Subcutaneous abdominal adipose tissue (tissue), 5 donors: Measurements from ENCODE around the gene TRPV6.

ENCODE experiments used
- H3K27ac ChIP-seq: one replicate; pipeline ENCODE4 v1.7.0; 2013; ENCODE audit warnings: low read depth, mild to moderate bottlenecking, inconsistent platforms, low read length, moderate library complexity
- H3K27me3 ChIP-seq, 5 donors: one replicate each; pipeline ENCODE4 v1.7.0; 2013; ENCODE audit warnings: low read length in 5 of 5, inconsistent platforms in 1 of 5; ENCODE audit not compliant: control insufficient read depth in 5 of 5, insufficient read depth in 4 of 5
- H3K36me3 ChIP-seq, 5 donors: one replicate each; pipeline ENCODE4 v1.7.0; 2013; ENCODE audit warnings: low read length in 5 of 5; ENCODE audit not compliant: control insufficient read depth in 5 of 5, insufficient read depth in 5 of 5
- H3K4me1 ChIP-seq, 5 donors: one replicate each; pipeline ENCODE4 v1.7.0; 2013; ENCODE audit warnings: low read length in 5 of 5, mild to moderate bottlenecking in 3 of 5, moderate library complexity in 1 of 5; ENCODE audit not compliant: control insufficient read depth in 5 of 5, insufficient read depth in 5 of 5
- H3K4me3 ChIP-seq, 5 donors: one replicate each; pipeline ENCODE4 v1.7.0; 2013; ENCODE audit warnings: low read length in 5 of 5, low read depth in 1 of 5
- H3K9ac ChIP-seq, 5 donors: one replicate each; pipeline ENCODE4 v1.7.0; 2013; ENCODE audit warnings: low read length in 5 of 5, mild to moderate bottlenecking in 4 of 5, moderate library complexity in 3 of 5
- H3K9me3 ChIP-seq, 5 donors: one replicate each; pipeline ENCODE4 v1.7.0; 2013; ENCODE audit warnings: low read length in 5 of 5; ENCODE audit not compliant: control insufficient read depth in 5 of 5
- donor health status: healthy.
- donor health status: healthy.
- donor health status: healthy.
- donor health status: healthy.
- donor health status: healthy.

The TRPV6 gene

GRCh38 chr7:142886866-142887265 is 1.3 kb upstream of the TRPV6 start:
- Histone ChIP-seq H3K4me1 (peaks cover 0 to 2% (median 0%) of the 10 kb centered on the region in 5 donors), H3K9ac (no peak overlapping the region), H3K4me3 (no peak overlapping the region), H3K27me3 (peaks cover 4 to 12% (median 8%) of the 10 kb centered on the region in 5 donors), H3K36me3 (no peaks in the 10 kb centered on the region), H3K9me3 (no peaks in the 10 kb centered on the region), H3K27ac (no peak overlapping the region)

- Histone ChIP-seq H3K36me3 (no peaks in the 10 kb centered on the region), H3K27me3 (peaks cover 0 to 9% (median 4%) of the 10 kb centered on the region in 5 donors), H3K4me3 (no peak overlapping the region), H3K4me1 (peaks cover 0 to 2% (median 0%) of the 10 kb centered on the region in 5 donors), H3K27ac (no peak overlapping the region), H3K9ac (no peak overlapping the region), H3K9me3 (no peaks in the 10 kb centered on the region)
Observed at GRCh38 chr7:142884286-142884640, 1.3 kb downstream of the TRPV6 start.

GRCh38 chr7:142883571-142884285 is 1.8 kb downstream of the TRPV6 start:
- Histone ChIP-seq H3K4me3 (no peak overlapping the region), H3K27me3 (peaks cover 0 to 9% (median 4%) of the 10 kb centered on the region in 5 donors), H3K9me3 (no peaks in the 10 kb centered on the region), H3K27ac (no peak overlapping the region), H3K9ac (no peak overlapping the region), H3K4me1 (peaks cover 0 to 2% (median 0%) of the 10 kb centered on the region in 5 donors), H3K36me3 (no peaks in the 10 kb centered on the region)

GRCh38 chr7:142883145-142883544 is 2.4 kb downstream of the TRPV6 start:
- no peak overlapping the region for H3K27ac ChIP-seq
- no peak overlapping the region for H3K4me3 ChIP-seq
- H3K27me3 ChIP-seq: peaks cover 0 to 9% (median 4%) of the 10 kb centered on the region in 5 donors
- no peaks in the 10 kb centered on the region for H3K9me3 ChIP-seq
- H3K36me3 ChIP-seq: no peaks in the 10 kb centered on the region
- peaks cover 0 to 2% (median 0%) of the 10 kb centered on the region in 5 donors for H3K4me1 ChIP-seq
- H3K9ac ChIP-seq: no peak overlapping the region

- Histone ChIP-seq H3K27me3 (peaks cover 0 to 12% (median 5%) of the 10 kb centered on the region in 5 donors), H3K9me3 (no peaks in the 10 kb centered on the region), H3K4me3 (no peak overlapping the region), H3K4me1 (peaks cover 0 to 2% (median 0%) of the 10 kb centered on the region in 5 donors), H3K27ac (no peak overlapping the region), H3K9ac (no peak overlapping the region), H3K36me3 (no peaks in the 10 kb centered on the region)
Observed at GRCh38 chr7:142882338-142882678, 3.2 kb downstream of the TRPV6 start.

- no peak overlapping the region for H3K27ac ChIP-seq
- H3K9me3 ChIP-seq: no peaks in the 10 kb centered on the region
- H3K27me3 ChIP-seq: peaks cover 4 to 11% (median 9%) of the 10 kb centered on the region in 5 donors
- H3K9ac ChIP-seq: no peak overlapping the region
- H3K36me3 ChIP-seq: no peaks in the 10 kb centered on the region
- H3K4me3 ChIP-seq: no peak overlapping the region
- H3K4me1 ChIP-seq: peaks cover 0 to 2% (median 0%) of the 10 kb centered on the region in 5 donors
Observed at GRCh38 chr7:142881586-142882337, 3.8 kb downstream of the TRPV6 start.

- H3K27ac ChIP-seq: no peak overlapping the region
- H3K4me3 ChIP-seq: no peak overlapping the region
- no peaks in the 10 kb centered on the region for H3K36me3 ChIP-seq
- H3K9me3 ChIP-seq: no peaks in the 10 kb centered on the region
- H3K4me1 ChIP-seq: peaks cover 0 to 2% (median 0%) of the 10 kb centered on the region in 5 donors
- H3K27me3 ChIP-seq: peaks cover 7 to 16% (median 12%) of the 10 kb centered on the region in 5 donors
- H3K9ac ChIP-seq: no peak overlapping the region
Observed at GRCh38 chr7:142880876-142881505, 4.6 kb downstream of the TRPV6 start.

GRCh38 chr7:142879060-142879459 is 6.5 kb downstream of the TRPV6 start:
- H3K27me3 ChIP-seq: peaks cover 7 to 19% (median 13%) of the 10 kb centered on the region in 5 donors
- no peaks in the 10 kb centered on the region for H3K9me3 ChIP-seq
- H3K4me3 ChIP-seq: no peak overlapping the region
- no peaks in the 10 kb centered on the region for H3K4me1 ChIP-seq
- H3K9ac ChIP-seq: no peak overlapping the region
- H3K27ac ChIP-seq: no peak overlapping the region
- H3K36me3 ChIP-seq: no peaks in the 10 kb centered on the region

- Histone ChIP-seq H3K4me1 (no peaks in the 10 kb centered on the region), H3K9me3 (no peaks in the 10 kb centered on the region), H3K4me3 (no peak overlapping the region), H3K27me3 (peaks cover 7 to 19% (median 13%) of the 10 kb centered on the region in 5 donors), H3K27ac (no peak overlapping the region), H3K9ac (no peak overlapping the region), H3K36me3 (no peaks in the 10 kb centered on the region)
Observed at GRCh38 chr7:142878315-142878714, 7.2 kb downstream of the TRPV6 start.
